Breast epithelium (tissue), 3 donors: ENCODE measurements around the gene SLC23A1.

ENCODE experiments used
- CTCF ChIP-seq, 3 donors: fragments of 450-650 bp; IDR thresholded peaks; one replicate each; pipeline ENCODE4 v1.5.1; 2016 to 2017; ENCODE audit warnings: antibody characterized with exemption in 3 of 3, mild to moderate bottlenecking in 3 of 3, moderate library complexity in 3 of 3
- POLR2A ChIP-seq: fragments of 450-650 bp; IDR thresholded peaks from one replicate; pipeline ENCODE4 v1.6.1; 2016; ENCODE audit warnings: antibody characterized with exemption, mild to moderate bottlenecking, moderate library complexity

GRCh38 chr5:139368613-139369012, 14.5 kb downstream of the SLC23A1 start:
- no peak for TF ChIP-seq CTCF (IDR thresholded peaks at IDR 0.05)
- TF ChIP-seq POLR2A, result no peak
